ENCODE data around the gene FUBP1. TPM values are rescaled to one million over a fixed set of nuclear protein-coding genes. Genes with fewer than 3 reads are reported as not detected.
"Not testable (repeated sequence)": the region's sequence is repeated elsewhere in the genome, so short reads cannot be mapped to it uniquely, and the experiment has no call there.

The FUBP1 gene
- total RNA-seq, 1 donor from 2014 or later, result 220 TPM

- no peak for DNase-seq (ENCODE audit: extremely low spot score, unreplicated experiment)
- peaks cover 8% of the 10 kb centered on the region for H3K4me1 Mint-ChIP-seq (ENCODE audit: unreplicated experiment)
- H3K9me3 Mint-ChIP-seq, result no peaks in the 10 kb centered on the region
- no peak for TF ChIP-seq CTCF (conservative IDR thresholded peaks at IDR 0.05)
- H3K36me3 Mint-ChIP-seq, result peaks cover 19% of the 10 kb centered on the region
- H3K27me3 Mint-ChIP-seq, result no peaks in the 10 kb centered on the region
- H3K4me3 Mint-ChIP-seq, result no peak overlapping the region
- H3K27ac Mint-ChIP-seq, result no peak overlapping the region
Measured at GRCh38 chr1:77986810-77987209, 7.9 kb upstream of the FUBP1 start.

DNA sequence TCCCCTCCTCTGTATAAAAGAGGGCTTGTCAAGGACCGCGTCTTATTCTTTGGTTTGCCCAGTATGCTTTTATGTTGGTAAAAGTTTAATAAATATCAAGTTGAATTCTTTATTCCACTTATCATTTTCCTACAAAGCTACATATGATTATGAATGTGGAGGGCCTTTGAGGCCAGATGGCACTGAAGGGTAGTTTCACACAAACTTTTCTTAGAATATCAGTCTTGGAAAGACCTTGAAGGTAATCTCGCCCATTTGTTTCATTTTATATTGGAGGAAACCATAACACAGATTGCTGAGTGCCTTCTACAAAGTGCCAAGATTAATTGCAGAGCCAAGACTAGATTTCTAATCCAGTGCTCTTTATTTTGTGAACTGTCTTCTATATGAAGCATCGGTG, 5.8 kb upstream of the FUBP1 start:
- DNase-seq (ENCODE audit: extremely low spot score, unreplicated experiment), result no peak
- peaks cover 12% of the 10 kb centered on the region for H3K36me3 Mint-ChIP-seq
- H3K4me3 Mint-ChIP-seq, result no peak overlapping the region
- no peaks in the 10 kb centered on the region for H3K27me3 Mint-ChIP-seq
- H3K27ac Mint-ChIP-seq, result peak overlapping the region; percentile 79
- TF ChIP-seq CTCF (conservative IDR thresholded peaks at IDR 0.05), result no peak
- peaks cover 17% of the 10 kb centered on the region for H3K4me1 Mint-ChIP-seq (ENCODE audit: unreplicated experiment)
- H3K9me3 Mint-ChIP-seq, result no peaks in the 10 kb centered on the region

DNA sequence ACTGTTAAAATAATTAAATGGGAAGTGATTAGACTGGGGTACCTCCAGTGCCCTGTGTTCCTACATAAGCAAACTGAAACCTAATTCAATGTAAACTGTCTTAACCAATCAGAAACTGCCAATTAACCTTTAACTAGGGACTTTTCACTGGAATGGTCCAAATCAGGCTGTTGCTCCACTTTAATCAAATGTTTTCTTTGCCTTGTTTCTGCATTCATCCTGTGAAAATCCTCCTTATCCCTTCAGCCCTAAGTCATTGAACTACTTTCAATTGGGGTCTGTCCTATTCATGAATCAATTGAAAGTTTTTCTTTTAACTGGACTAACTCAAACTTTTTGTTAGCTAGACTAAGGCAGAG, 5.1 kb upstream of the FUBP1 start:
- H3K4me1 Mint-ChIP-seq (ENCODE audit: unreplicated experiment), result peaks cover 17% of the 10 kb centered on the region
- no peaks in the 10 kb centered on the region for H3K27me3 Mint-ChIP-seq
- no peak for DNase-seq (ENCODE audit: extremely low spot score, unreplicated experiment)
- no peak for TF ChIP-seq CTCF (conservative IDR thresholded peaks at IDR 0.05)
- peak overlapping the region; percentile 10 for H3K4me3 Mint-ChIP-seq
- peaks cover 12% of the 10 kb centered on the region for H3K36me3 Mint-ChIP-seq
- peak overlapping the region; percentile 79 for H3K27ac Mint-ChIP-seq
- H3K9me3 Mint-ChIP-seq, result no peaks in the 10 kb centered on the region

DNA sequence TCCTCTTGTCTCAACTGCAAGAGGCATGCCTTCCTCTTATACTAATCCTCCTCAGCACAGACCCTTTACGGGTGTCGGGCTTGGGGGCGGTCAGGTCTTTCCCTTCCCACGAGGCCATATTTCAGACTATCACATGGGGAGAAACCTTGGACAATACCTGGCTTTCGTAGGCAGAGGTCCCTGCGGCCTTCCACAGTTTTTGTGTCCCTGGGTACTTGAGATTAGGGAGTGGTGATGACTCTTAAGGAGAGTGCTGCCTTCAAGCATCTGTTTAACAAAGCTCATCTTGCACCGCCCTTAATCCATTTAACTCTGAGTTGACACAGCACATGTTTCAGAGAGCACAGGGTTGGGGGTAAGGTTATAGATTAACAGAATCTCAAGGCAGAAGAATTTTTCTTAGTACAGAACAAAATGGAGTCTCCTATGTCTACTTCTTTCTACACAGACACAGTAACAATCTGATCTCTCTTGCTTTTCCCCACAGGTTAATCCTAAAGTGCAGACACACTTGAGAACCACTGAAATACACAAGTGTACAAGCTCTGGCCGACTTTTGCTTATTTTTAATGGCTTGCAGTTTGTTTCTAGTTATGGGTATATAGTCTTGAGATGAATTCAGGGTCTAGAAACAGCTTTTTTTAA, 4.6 kb upstream of the FUBP1 start:
- Mint-ChIP-seq H3K4me3 (peak overlapping the region; percentile 53), H3K4me1 (ENCODE audit: unreplicated experiment) (peaks cover 17% of the 10 kb centered on the region), H3K27ac (peak overlapping the region; percentile 79), H3K36me3 (peaks cover 11% of the 10 kb centered on the region)
- H3K9me3 Mint-ChIP-seq; H3K27me3 Mint-ChIP-seq; DNase-seq (ENCODE audit: extremely low spot score, unreplicated experiment): not testable (repeated sequence)

- Mint-ChIP-seq H3K27ac (no peak overlapping the region), H3K4me1 (ENCODE audit: unreplicated experiment) (peaks cover 29% of the 10 kb centered on the region), H3K9me3 (no peaks in the 10 kb centered on the region), H3K27me3 (no peaks in the 10 kb centered on the region), H3K36me3 (peaks cover 22% of the 10 kb centered on the region), H3K4me3 (no peak overlapping the region)
- DNase-seq (ENCODE audit: extremely low spot score, unreplicated experiment), result peak; percentile 74
- TF ChIP-seq CTCF (conservative IDR thresholded peaks at IDR 0.05), result no peak
Measured at GRCh38 chr1:77978293-77978968, 441 bp downstream of the FUBP1 start.

- Mint-ChIP-seq H3K9me3 (no peaks in the 10 kb centered on the region), H3K27me3 (no peaks in the 10 kb centered on the region), H3K4me1 (ENCODE audit: unreplicated experiment) (peaks cover 31% of the 10 kb centered on the region), H3K36me3 (peaks cover 22% of the 10 kb centered on the region), H3K4me3 (no peak overlapping the region), H3K27ac (no peak overlapping the region)
- no peak for TF ChIP-seq CTCF (conservative IDR thresholded peaks at IDR 0.05)
- DNase-seq (ENCODE audit: extremely low spot score, unreplicated experiment), result no peak
Measured at GRCh38 chr1:77977989-77978292, 931 bp downstream of the FUBP1 start.

Data from type B pancreatic cell (in vitro differentiated cells).